22Rv1 (cell line): ENCODE results near the gene DIP2C.

Source experiments
- ZFX ChIP-seq: fragments of 450-650 bp; IDR thresholded peaks from 2 replicates; pipeline ENCODE4 v1.6.1; 2017; ENCODE audit warnings: antibody characterized with exemption, borderline replicate concordance
- TF ChIP-seq, protein P1 (sequence below): fragments of 450-650 bp; IDR thresholded peaks from 2 replicates; pipeline ENCODE4 v1.5.1; 2017; ENCODE audit warnings: mild to moderate bottlenecking

DNA sequence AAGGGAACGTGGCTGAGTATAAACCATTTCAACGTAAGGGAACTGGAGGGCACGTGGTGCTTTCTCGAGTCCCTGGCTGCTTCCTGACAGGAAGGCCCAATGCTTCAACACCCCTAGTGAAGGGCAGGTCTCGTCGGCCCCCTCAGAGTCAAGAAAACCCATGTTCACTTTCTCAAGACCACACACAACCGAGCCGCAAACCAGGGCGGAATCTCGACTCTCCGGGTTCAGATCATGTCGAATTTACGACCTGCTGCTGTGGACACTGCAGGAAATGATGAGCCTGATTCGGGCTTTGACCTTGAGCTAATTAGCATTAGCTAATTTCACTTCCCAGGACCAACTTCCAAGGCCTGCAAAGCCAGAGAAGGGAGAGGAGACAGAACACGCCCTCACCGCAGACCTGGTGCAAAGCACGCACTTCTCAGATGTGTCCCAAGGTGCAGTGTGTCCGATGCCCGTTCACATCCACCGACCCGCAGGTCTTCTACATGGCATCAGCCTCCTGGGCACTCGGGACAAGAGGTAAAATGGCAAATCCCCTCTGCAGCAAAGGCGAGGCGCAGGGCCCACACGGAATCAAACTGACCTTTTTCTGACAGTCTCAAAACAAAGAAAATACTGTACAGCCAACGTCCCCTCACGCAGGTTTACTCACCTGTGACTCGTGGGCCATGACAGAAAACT is 94.7 kb downstream of the DIP2C start:
- TF ChIP-seq, protein P1, sequence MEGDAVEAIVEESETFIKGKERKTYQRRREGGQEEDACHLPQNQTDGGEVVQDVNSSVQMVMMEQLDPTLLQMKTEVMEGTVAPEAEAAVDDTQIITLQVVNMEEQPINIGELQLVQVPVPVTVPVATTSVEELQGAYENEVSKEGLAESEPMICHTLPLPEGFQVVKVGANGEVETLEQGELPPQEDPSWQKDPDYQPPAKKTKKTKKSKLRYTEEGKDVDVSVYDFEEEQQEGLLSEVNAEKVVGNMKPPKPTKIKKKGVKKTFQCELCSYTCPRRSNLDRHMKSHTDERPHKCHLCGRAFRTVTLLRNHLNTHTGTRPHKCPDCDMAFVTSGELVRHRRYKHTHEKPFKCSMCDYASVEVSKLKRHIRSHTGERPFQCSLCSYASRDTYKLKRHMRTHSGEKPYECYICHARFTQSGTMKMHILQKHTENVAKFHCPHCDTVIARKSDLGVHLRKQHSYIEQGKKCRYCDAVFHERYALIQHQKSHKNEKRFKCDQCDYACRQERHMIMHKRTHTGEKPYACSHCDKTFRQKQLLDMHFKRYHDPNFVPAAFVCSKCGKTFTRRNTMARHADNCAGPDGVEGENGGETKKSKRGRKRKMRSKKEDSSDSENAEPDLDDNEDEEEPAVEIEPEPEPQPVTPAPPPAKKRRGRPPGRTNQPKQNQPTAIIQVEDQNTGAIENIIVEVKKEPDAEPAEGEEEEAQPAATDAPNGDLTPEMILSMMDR, result no peak
- TF ChIP-seq ZFX, result no peak
